ENCODE data around the gene AGAP1. TPM values are rescaled to one million over a fixed set of nuclear protein-coding genes. Genes with fewer than 3 reads are reported as not detected.

The AGAP1 gene
- total RNA-seq, 1 donor: 18.5 TPM

DNA sequence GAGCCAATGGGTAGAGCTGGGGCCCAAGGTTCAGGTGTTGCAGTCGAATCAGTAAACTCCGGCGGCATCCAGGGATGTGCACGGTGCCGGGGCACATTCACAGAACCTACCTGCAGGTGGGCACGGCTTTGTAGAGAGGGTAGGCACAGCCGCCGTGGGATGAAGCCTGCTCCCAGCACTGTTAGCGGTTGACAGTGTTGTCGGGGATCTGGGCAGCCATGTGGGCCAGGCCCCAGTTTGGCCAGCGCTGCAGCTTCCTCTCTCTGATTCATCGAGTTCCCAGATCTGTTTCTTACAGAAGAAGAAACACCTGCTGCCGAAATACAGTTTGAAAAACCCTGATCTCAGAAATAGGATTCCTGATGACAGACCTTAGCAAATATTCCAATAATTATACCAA, 274.8 kb downstream of the AGAP1 start:
- peaks cover 3% of the 10 kb centered on the region for H3K36me3 ChIP-seq (ENCODE audit: insufficient read depth, low read length)
- H4K20me1 ChIP-seq (ENCODE audit: insufficient read depth, low read length): no peaks in the 10 kb centered on the region
- no peak for TF ChIP-seq CTCF (IDR thresholded peaks at IDR 0.05; ENCODE audit: extremely low read depth, low read depth, low read length)
- no peaks in the 10 kb centered on the region for H3K9me3 ChIP-seq (ENCODE audit: low read depth, low read length)
- no peak for DNase-seq (ENCODE audit: insufficient read length, low spot score, missing footprints)
- H3K4me3 ChIP-seq (ENCODE audit: insufficient read depth, low read length): no peak overlapping the region
- no peaks in the 10 kb centered on the region for H3K27me3 ChIP-seq (ENCODE audit: insufficient read depth, low read length)
- no peak overlapping the region for H3K27ac ChIP-seq (ENCODE audit: low read depth, low read length)
- no peak overlapping the region for H2AFZ ChIP-seq (ENCODE audit: low read length)
- H3K79me2 ChIP-seq (ENCODE audit: insufficient read depth, low read length): no peaks in the 10 kb centered on the region
- H3K4me2 ChIP-seq (ENCODE audit: insufficient read depth, low read length): no peak overlapping the region
- no peaks in the 10 kb centered on the region for H3K4me1 ChIP-seq (ENCODE audit: insufficient read depth, low read length)

DNA sequence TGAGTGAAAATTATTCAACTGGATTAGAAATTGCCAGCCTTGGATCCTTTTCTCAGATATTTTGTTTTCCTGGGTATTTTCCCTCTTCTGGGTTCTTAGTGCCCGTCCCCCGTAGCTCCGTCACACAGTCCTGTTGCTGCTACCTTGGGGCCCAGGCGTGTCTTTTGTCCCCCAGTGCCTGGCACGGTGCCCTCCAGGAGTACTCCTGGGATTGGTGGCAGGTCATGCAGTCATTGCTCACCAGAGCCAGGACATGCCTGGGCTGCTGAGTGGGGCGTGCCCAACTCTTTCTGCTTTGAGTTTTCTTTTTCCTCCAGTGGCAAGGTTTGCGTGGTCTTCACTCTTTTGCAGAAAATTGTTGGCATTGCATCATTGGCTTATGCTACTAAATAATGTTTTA, 275.2 kb downstream of the AGAP1 start:
- no peaks in the 10 kb centered on the region for H3K9me3 ChIP-seq (ENCODE audit: low read depth, low read length)
- peaks cover 3% of the 10 kb centered on the region for H3K36me3 ChIP-seq (ENCODE audit: insufficient read depth, low read length)
- no peak for TF ChIP-seq CTCF (IDR thresholded peaks at IDR 0.05; ENCODE audit: extremely low read depth, low read depth, low read length)
- no peak for DNase-seq (ENCODE audit: insufficient read length, low spot score, missing footprints)
- H3K4me3 ChIP-seq (ENCODE audit: insufficient read depth, low read length): no peak overlapping the region
- no peak overlapping the region for H3K4me2 ChIP-seq (ENCODE audit: insufficient read depth, low read length)
- H4K20me1 ChIP-seq (ENCODE audit: insufficient read depth, low read length): no peaks in the 10 kb centered on the region
- no peak overlapping the region for H2AFZ ChIP-seq (ENCODE audit: low read length)
- no peak overlapping the region for H3K27ac ChIP-seq (ENCODE audit: low read depth, low read length)
- no peaks in the 10 kb centered on the region for H3K79me2 ChIP-seq (ENCODE audit: insufficient read depth, low read length)
- H3K4me1 ChIP-seq (ENCODE audit: insufficient read depth, low read length): no peaks in the 10 kb centered on the region
- H3K27me3 ChIP-seq (ENCODE audit: insufficient read depth, low read length): no peaks in the 10 kb centered on the region

GRCh38 chr2:235770909-235771820, 277.3 kb downstream of the AGAP1 start:
- Histone ChIP-seq H3K4me1 (ENCODE audit: insufficient read depth, low read length) (no peaks in the 10 kb centered on the region), H3K9me3 (ENCODE audit: low read depth, low read length) (no peaks in the 10 kb centered on the region), H3K79me2 (ENCODE audit: insufficient read depth, low read length) (no peaks in the 10 kb centered on the region), H2AFZ (ENCODE audit: low read length) (no peak overlapping the region), H3K36me3 (ENCODE audit: insufficient read depth, low read length) (peaks cover 3% of the 10 kb centered on the region), H3K27ac (ENCODE audit: low read depth, low read length) (no peak overlapping the region), H3K4me3 (ENCODE audit: insufficient read depth, low read length) (no peak overlapping the region), H3K27me3 (ENCODE audit: insufficient read depth, low read length) (no peaks in the 10 kb centered on the region), H4K20me1 (ENCODE audit: insufficient read depth, low read length) (no peaks in the 10 kb centered on the region), H3K4me2 (ENCODE audit: insufficient read depth, low read length) (no peak overlapping the region)
- TF ChIP-seq CTCF (IDR thresholded peaks at IDR 0.05; ENCODE audit: extremely low read depth, low read depth, low read length): no peak
- DNase-seq (ENCODE audit: insufficient read length, low spot score, missing footprints): no peak

DNA sequence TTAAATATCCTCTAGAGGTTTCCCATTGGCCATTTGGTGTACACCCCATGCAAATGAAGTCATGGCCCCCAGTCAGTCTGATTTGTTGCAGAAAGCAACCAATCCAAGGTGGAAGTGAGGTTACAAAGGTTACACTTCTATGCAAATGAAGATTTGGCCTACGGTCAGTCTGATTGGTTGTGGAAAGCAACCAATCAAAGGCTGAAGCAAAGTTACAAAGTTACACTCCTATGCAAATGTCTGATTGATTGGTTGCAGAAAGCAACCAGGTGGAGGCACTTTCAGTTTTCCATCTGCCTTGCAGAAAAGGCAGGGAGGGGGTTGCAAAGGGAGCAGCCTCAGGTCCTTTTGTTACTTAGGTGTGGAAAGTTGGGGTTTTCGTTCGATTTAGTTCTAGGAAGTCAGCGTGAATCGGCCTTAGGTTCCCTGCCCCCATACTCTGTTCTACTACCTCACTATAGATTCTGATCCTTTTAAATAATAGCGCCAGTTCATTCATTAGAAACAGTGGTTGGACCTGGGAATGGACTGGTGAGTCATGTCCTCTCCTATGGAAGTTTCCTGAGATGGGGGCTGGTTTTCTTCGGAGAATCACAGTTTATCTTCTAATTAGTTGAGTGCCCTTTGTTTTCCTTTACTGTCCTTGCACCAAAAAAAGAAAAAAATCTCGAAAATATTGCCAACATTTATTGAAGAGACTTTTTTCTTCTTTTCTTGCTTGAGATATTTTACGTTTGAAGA, 279.5 kb downstream of the AGAP1 start:
- Histone ChIP-seq H3K4me1 (ENCODE audit: insufficient read depth, low read length) (no peaks in the 10 kb centered on the region), H3K9me3 (ENCODE audit: low read depth, low read length) (no peaks in the 10 kb centered on the region), H3K4me2 (ENCODE audit: insufficient read depth, low read length) (no peak overlapping the region), H3K79me2 (ENCODE audit: insufficient read depth, low read length) (no peaks in the 10 kb centered on the region), H3K36me3 (ENCODE audit: insufficient read depth, low read length) (no peaks in the 10 kb centered on the region), H2AFZ (ENCODE audit: low read length) (no peak overlapping the region), H3K27me3 (ENCODE audit: insufficient read depth, low read length) (no peaks in the 10 kb centered on the region), H3K27ac (ENCODE audit: low read depth, low read length) (no peak overlapping the region), H3K4me3 (ENCODE audit: insufficient read depth, low read length) (no peak overlapping the region), H4K20me1 (ENCODE audit: insufficient read depth, low read length) (peaks cover 2% of the 10 kb centered on the region)
- no peak for DNase-seq (ENCODE audit: insufficient read length, low spot score, missing footprints)
- TF ChIP-seq CTCF (IDR thresholded peaks at IDR 0.05; ENCODE audit: extremely low read depth, low read depth, low read length): no peak
